Chondrocyte (in vitro differentiated cells): ENCODE data around the gene AMPD2. TPM values are rescaled to one million over a fixed set of nuclear protein-coding genes. Genes with fewer than 3 reads are reported as not detected.
"Not testable (repeated sequence)": the region's sequence is repeated elsewhere in the genome, so short reads cannot be mapped to it uniquely, and the experiment has no call there.

ENCODE experiments used
- DNase-seq: peaks from one replicate; pipeline ENCODE4 v3.0.0; 2021; ENCODE audit warnings: mixed read lengths, low spot score
- H3K27ac Mint-ChIP-seq: one replicate; pipeline ENCODE4 v1.8.0; 2021; ENCODE audit warnings: mild to moderate bottlenecking, moderate library complexity, mixed read lengths; ENCODE audit not compliant: unreplicated experiment
- H3K27me3 Mint-ChIP-seq: 2 replicates; pipeline ENCODE4 v1.8.0; 2021; ENCODE audit warnings: low read depth, mixed read lengths
- H3K36me3 Mint-ChIP-seq: 2 replicates; pipeline ENCODE4 v1.8.0; 2021; ENCODE audit warnings: low read depth, mixed read lengths
- H3K4me1 Mint-ChIP-seq: 2 replicates; pipeline ENCODE4 v1.8.0; 2021; ENCODE audit warnings: low read depth, mild to moderate bottlenecking, mixed read lengths
- H3K4me3 Mint-ChIP-seq: one replicate; pipeline ENCODE4 v1.8.0; 2021; ENCODE audit warnings: mild to moderate bottlenecking, moderate library complexity, mixed read lengths; ENCODE audit not compliant: unreplicated experiment
- H3K9me3 Mint-ChIP-seq: 2 replicates; pipeline ENCODE4 v1.8.0; 2021; ENCODE audit warnings: low read depth, mixed read lengths
- CTCF ChIP-seq: fragments of 200-600 bp; sonication (generic); IDR thresholded peaks from 2 replicates; pipeline ENCODE4 v1.5.0; 2021; ENCODE audit warnings: antibody characterized with exemption, mild to moderate bottlenecking, moderate library complexity
- total RNA-seq: library from RNA; stranded (reverse); gene quantifications from 3 replicates; pipeline ENCODE4 v1.2.1, GENCODE V29; 2021

AMPD2 gene
- total RNA-seq, 1 donor from 2014 or later, result 74.2 TPM

- DNase-seq, result peak; percentile 20
- peaks cover 1% of the 10 kb centered on the region for H3K36me3 Mint-ChIP-seq
- no peak overlapping the region for H3K4me3 Mint-ChIP-seq
- H3K4me1 Mint-ChIP-seq, result peaks cover 23% of the 10 kb centered on the region
- no peak for TF ChIP-seq CTCF
- no peaks in the 10 kb centered on the region for H3K9me3 Mint-ChIP-seq
- no peak overlapping the region for H3K27ac Mint-ChIP-seq
- H3K27me3 Mint-ChIP-seq, result no peaks in the 10 kb centered on the region
Observed at GRCh38 chr1:109657970-109658369, 38.3 kb downstream of the AMPD2 start.

GRCh38 chr1:109658533-109659042, 39.0 kb downstream of the AMPD2 start:
- peaks cover 24% of the 10 kb centered on the region for H3K4me1 Mint-ChIP-seq
- H3K9me3 Mint-ChIP-seq, result no peaks in the 10 kb centered on the region
- no peaks in the 10 kb centered on the region for H3K27me3 Mint-ChIP-seq
- H3K4me3 Mint-ChIP-seq, result no peak overlapping the region
- no peak overlapping the region for H3K27ac Mint-ChIP-seq
- peaks cover 1% of the 10 kb centered on the region for H3K36me3 Mint-ChIP-seq
- no peak for TF ChIP-seq CTCF
- peak; percentile 29 for DNase-seq

DNA sequence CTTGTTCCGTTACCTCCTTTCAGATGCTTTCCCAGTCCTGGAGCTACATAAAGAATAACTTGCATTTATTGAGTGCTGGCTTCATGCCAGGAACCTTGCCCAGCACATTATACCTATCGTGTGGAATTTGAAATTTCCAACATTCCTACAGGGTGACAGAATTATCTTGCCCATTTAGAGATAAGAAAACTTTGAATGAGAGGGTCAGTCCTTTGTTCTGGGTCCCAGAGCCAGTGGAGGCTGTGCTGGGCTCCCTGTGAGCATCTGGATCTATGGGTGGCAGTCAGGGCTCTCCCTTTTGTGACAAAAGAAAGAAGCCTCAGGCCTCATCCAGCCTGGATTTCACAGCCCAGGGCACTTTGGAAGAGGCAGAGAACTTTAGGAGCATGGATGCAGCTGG, 39.5 kb downstream of the AMPD2 start:
- Mint-ChIP-seq H3K4me3 (no peak overlapping the region), H3K36me3 (peaks cover 1% of the 10 kb centered on the region), H3K9me3 (no peaks in the 10 kb centered on the region), H3K27ac (no peak overlapping the region), H3K4me1 (peaks cover 30% of the 10 kb centered on the region), H3K27me3 (no peaks in the 10 kb centered on the region)
- no peak for DNase-seq
- no peak for TF ChIP-seq CTCF

- Mint-ChIP-seq H3K9me3 (no peaks in the 10 kb centered on the region), H3K36me3 (peaks cover 1% of the 10 kb centered on the region), H3K27me3 (no peaks in the 10 kb centered on the region), H3K4me1 (peaks cover 25% of the 10 kb centered on the region), H3K4me3 (no peak overlapping the region), H3K27ac (no peak overlapping the region)
- no peak for TF ChIP-seq CTCF
- DNase-seq, result peak; percentile 38
Observed at GRCh38 chr1:109659997-109660690, 40.5 kb downstream of the AMPD2 start.

GRCh38 chr1:109660691-109661026, 41.0 kb downstream of the AMPD2 start:
- H3K9me3 Mint-ChIP-seq, H3K27me3 Mint-ChIP-seq, H3K27ac Mint-ChIP-seq, H3K36me3 Mint-ChIP-seq, H3K4me3 Mint-ChIP-seq, DNase-seq: not testable (repeated sequence)
- H3K4me1 Mint-ChIP-seq, result peaks cover 20% of the 10 kb centered on the region

- DNase-seq, result peak; percentile 21
- Mint-ChIP-seq H3K4me3 (no peak overlapping the region), H3K36me3 (peaks cover 1% of the 10 kb centered on the region), H3K27me3 (no peaks in the 10 kb centered on the region), H3K4me1 (peaks cover 14% of the 10 kb centered on the region), H3K27ac (no peak overlapping the region), H3K9me3 (no peaks in the 10 kb centered on the region)
- no peak for TF ChIP-seq CTCF
Observed at GRCh38 chr1:109661391-109661790, 41.8 kb downstream of the AMPD2 start.
